ENCODE results near the gene OR2AG2.

OR2AG2 gene

DNA sequence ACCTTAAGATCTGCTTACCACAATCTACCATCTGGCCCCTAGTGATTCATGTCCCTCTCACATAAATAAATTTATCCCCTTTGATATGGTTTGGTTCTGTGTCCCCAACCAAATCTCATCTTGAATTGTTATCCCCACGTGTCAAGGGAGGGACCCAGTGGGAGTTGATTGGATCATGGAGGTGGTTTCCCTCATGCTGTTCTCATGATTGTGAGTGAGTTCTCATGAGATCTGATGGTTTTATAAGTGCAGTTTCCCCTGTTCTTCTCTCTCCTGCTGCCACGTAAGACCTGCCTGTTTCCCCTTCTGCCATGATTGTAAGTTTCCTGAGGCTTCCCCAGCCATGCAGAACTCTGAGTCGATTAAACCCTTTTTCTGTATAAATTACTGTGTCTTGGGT lies 37.2 kb downstream of the OR2AG2 start:
- TF ChIP-seq ISL1 (CRISPR knock-in tag; IDR thresholded peaks at IDR 0.05) (no peak), RARB (CRISPR knock-in tag; IDR thresholded peaks at IDR 0.05) (no peak), BACH2 (CRISPR knock-in tag; IDR thresholded peaks at IDR 0.05; ENCODE audit: borderline replicate concordance) (no peak), PPARA (CRISPR knock-in tag; IDR thresholded peaks at IDR 0.05; ENCODE audit: borderline replicate concordance) (no peak), OSR1 (CRISPR knock-in tag; IDR thresholded peaks at IDR 0.05) (no peak), ZNF70 (CRISPR knock-in tag; IDR thresholded peaks at IDR 0.05) (no peak), GLIS3 (CRISPR knock-in tag; IDR thresholded peaks at IDR 0.05) (no peak), ZNF565 (CRISPR knock-in tag; conservative IDR thresholded peaks at IDR 0.05; ENCODE audit: low read depth) (no peak)
- TF ChIP-seq, protein P1, sequence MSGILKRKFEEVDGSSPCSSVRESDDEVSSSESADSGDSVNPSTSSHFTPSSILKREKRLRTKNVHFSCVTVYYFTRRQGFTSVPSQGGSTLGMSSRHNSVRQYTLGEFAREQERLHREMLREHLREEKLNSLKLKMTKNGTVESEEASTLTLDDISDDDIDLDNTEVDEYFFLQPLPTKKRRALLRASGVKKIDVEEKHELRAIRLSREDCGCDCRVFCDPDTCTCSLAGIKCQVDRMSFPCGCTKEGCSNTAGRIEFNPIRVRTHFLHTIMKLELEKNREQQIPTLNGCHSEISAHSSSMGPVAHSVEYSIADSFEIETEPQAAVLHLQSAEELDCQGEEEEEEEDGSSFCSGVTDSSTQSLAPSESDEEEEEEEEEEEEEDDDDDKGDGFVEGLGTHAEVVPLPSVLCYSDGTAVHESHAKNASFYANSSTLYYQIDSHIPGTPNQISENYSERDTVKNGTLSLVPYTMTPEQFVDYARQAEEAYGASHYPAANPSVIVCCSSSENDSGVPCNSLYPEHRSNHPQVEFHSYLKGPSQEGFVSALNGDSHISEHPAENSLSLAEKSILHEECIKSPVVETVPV (CRISPR knock-in tag; IDR thresholded peaks at IDR 0.05), result no peak
- TF ChIP-seq, protein P2, sequence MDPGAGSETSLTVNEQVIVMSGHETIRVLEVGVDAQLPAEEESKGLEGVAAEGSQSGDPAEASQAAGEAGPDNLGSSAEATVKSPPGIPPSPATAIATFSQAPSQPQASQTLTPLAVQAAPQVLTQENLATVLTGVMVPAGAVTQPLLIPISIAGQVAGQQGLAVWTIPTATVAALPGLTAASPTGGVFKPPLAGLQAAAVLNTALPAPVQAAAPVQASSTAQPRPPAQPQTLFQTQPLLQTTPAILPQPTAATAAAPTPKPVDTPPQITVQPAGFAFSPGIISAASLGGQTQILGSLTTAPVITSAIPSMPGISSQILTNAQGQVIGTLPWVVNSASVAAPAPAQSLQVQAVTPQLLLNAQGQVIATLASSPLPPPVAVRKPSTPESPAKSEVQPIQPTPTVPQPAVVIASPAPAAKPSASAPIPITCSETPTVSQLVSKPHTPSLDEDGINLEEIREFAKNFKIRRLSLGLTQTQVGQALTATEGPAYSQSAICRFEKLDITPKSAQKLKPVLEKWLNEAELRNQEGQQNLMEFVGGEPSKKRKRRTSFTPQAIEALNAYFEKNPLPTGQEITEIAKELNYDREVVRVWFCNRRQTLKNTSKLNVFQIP (CRISPR knock-in tag; IDR thresholded peaks at IDR 0.05; ENCODE audit: borderline replicate concordance, low read depth), result no peak
- TF ChIP-seq, protein P3, sequence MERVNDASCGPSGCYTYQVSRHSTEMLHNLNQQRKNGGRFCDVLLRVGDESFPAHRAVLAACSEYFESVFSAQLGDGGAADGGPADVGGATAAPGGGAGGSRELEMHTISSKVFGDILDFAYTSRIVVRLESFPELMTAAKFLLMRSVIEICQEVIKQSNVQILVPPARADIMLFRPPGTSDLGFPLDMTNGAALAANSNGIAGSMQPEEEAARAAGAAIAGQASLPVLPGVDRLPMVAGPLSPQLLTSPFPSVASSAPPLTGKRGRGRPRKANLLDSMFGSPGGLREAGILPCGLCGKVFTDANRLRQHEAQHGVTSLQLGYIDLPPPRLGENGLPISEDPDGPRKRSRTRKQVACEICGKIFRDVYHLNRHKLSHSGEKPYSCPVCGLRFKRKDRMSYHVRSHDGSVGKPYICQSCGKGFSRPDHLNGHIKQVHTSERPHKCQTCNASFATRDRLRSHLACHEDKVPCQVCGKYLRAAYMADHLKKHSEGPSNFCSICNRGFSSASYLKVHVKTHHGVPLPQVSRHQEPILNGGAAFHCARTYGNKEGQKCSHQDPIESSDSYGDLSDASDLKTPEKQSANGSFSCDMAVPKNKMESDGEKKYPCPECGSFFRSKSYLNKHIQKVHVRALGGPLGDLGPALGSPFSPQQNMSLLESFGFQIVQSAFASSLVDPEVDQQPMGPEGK (CRISPR knock-in tag; IDR thresholded peaks at IDR 0.05; ENCODE audit: borderline replicate concordance), result no peak
- no peak for ATAC-seq

DNA sequence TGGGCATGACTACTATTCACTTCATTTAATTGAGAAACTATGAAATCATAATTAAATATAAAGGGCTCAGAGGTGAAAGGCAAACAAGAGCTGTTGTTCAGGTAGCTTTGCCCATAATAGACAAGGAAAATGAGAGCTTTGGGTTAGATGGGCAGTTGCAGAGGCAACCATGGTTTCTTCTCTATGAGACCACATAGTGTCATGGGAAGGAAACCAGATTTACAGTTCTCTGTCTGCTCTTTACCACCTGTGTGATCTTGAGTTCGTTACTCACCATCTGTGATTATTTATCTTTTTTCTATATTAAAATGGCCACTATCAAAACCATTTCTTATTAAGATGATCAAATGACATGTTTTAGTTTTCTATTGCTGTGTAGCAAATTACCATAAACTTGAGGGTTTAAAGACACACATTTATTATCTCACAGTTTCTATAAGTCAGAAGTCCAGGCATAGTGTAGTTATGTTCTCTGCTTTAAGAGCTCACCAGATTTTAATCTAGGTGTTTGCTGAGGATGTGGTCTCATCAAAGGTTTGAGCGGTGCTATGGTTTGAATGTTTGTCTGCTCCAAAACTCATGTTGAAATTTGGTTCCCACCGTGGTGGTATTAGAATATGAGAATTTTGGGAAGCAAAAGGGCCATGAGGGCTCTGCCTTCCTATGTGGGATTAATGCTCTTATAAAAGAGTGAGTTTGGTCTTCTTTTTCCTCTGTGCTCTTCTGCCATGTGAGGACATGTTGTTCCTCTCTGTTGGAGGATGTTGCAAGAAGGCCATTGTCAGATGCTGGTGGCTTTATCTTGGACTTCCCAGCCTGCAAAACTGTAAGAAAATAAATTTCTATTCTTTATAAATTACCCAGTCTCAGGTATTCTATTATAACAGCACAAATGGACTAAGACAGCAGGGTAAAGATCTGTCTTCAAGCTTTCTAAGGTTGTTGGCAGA lies 38.2 kb downstream of the OR2AG2 start:
- no peak for ATAC-seq

More for the DNA sequence above, 38.2 kb downstream of the OR2AG2 start:
- TF ChIP-seq ISL1 (CRISPR knock-in tag; IDR thresholded peaks at IDR 0.05) (no peak), TCF4 (CRISPR knock-in tag; IDR thresholded peaks at IDR 0.05; ENCODE audit: borderline replicate concordance) (no peak), GLIS3 (CRISPR knock-in tag; IDR thresholded peaks at IDR 0.05) (no peak), ARNTL (CRISPR knock-in tag; IDR thresholded peaks at IDR 0.05; ENCODE audit: borderline replicate concordance, low read depth) (no peak), ZNF8 (CRISPR knock-in tag; IDR thresholded peaks at IDR 0.05) (no peak), ZC3H10 (CRISPR knock-in tag; IDR thresholded peaks at IDR 0.05) (no peak), ZFP30 (CRISPR knock-in tag; IDR thresholded peaks at IDR 0.05) (no peak), TOX (CRISPR knock-in tag; IDR thresholded peaks at IDR 0.05; ENCODE audit: borderline replicate concordance) (no peak)
- TF ChIP-seq, protein P2 (CRISPR knock-in tag; IDR thresholded peaks at IDR 0.05; ENCODE audit: borderline replicate concordance, low read depth), result no peak
- TF ChIP-seq, protein P3 (CRISPR knock-in tag; IDR thresholded peaks at IDR 0.05; ENCODE audit: borderline replicate concordance), result no peak
- TF ChIP-seq, protein P1 (CRISPR knock-in tag; IDR thresholded peaks at IDR 0.05), result no peak

Data from SK-N-SH treated with all-trans-retinoic acid at 6 μM for 48 hours (cell line).